T-helper 2 cell (primary cell): ENCODE results near the gene DDX24.
"Not testable (repeated sequence)": the region's sequence is repeated elsewhere in the genome, so short reads cannot be mapped to it uniquely, and the experiment has no call there.

Experiments
- DNase-seq, 5 experiments: peaks; one replicate each; pipeline versions ENCODE4 v3.0.0 to v3.0.0-alpha.2; 2012 to 2022

Gene DDX24

GRCh38 chr14:94077823-94078222 is 3.2 kb downstream of the DDX24 start:
- no peak for DNase-seq

GRCh38 chr14:94077111-94077821 is 3.7 kb downstream of the DDX24 start:
- DNase-seq = no peak

GRCh38 chr14:94075008-94075407 is 6.0 kb downstream of the DDX24 start:
- no peak for DNase-seq

DNA sequence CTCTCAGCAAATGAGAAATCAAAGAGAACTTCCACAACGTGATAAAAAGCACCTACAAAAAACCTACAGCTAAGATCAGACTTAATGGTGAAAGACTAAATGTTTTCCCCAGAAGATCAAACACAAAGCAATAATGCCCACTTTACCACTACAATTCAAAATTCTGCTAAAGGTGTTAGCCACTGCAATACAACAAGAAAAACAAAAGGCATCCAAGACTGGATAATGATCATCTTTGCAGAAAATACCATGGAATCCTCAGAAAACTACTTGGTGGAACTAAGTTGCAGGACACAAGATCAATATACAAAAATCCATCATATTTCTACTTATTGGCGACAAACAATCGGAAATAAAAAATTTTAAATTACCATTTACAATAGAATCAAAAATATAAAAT is 6.5 kb downstream of the DDX24 start:
- no peak for DNase-seq

- DNase-seq = not testable (repeated sequence)
These were observed 8.9 kb downstream of the DDX24 start for GRCh38 chr14:94072076-94072475.

DNA sequence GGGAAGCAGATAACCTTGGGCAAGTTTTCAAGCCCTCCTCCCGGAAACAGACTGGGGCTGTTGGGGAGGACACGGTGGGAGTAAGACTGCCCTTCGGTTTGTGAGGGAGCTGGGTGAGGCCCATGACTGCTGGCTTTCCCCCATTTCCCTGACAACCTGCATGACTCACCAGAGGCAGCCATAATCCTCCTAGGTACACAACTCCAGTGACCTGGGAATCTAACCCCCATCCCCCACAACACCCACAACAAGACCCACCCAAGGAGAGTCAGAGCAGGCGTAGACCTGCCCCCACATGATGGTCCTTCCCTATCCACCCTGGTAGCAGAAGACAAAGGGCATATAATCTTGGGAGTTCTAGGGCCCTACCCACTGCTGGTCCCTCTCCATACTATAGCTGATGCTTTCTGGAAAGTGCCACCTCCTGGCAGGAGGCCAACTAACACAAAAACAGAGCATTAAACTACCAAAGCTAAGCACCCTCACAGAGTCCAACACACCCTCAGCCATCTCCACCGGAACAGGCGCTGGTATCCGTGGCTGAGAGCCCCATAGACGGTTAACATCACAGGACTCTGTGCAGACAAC is 14.8 kb downstream of the DDX24 start:
- no peak for DNase-seq

DNA sequence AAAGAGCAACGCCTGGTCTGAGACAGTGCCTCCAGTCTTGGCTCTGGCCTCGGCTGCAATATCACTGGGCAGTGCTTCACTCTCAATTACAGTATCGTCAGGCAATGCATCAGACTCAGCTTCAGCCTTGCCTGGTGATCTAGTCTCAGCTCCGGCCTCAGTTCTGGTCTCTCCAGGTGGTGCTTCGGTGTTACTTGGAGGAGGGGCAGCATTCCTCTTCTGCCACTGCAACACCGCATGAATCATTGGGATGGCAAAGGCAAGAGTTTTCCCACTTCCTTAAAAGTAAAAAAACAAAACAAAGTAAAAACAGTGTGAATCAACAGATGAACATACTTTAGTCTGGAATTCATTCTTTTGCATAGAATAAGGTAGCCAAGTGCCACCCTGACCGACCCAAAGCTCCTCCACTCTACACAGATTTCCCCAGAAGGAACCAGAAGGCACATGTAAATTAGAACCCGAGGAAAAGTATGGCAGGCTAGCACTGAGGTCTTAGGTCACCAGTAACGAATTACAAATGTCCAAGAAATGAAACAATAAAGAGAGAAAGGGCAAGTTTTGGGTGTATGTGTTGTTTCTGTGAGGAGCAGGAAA is 18.6 kb downstream of the DDX24 start:
- DNase-seq = no peak

DNA sequence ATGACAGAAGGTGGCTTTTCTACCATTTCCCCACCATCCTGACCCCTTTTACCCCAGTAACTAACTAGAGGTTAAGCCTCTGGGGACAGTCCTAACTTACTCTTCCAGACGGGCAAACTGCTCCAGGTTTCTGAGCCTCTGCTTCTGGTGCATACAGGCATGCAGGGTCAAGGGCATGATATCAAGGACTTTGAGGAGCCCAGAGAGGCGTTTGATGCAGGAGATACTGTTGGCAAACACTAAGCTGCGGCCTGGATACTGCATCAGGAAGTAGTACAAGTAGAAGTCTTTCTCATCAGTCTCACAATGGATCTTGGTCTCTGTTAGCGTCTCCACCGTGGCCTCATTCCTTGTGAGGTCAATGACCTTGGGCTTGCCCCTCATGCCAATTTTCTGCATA is 21.0 kb downstream of the DDX24 start:
- DNase-seq = no peak

DNA sequence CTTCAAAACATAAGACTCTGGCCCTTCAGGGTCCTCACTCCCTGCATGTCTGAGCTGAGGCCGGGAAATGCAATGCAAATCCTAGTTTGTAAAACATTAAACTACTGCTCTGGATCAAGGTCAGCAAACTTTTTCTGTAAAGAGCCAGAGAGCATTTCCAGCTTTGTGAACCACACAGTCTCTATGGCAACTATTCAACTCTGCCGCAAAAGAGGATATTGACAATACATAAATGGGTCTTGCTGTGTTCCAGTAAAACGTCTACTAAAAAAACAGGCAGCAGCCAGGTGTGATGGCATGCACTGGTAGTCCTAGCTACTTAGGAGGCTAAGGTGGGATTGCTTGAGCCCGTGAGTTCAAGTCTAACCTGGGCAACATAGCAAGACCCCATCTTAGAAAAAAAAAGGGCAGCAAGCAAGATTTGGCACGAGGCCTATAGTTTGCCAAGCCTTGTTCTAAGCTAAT is 22.3 kb downstream of the DDX24 start:
- no peak for DNase-seq

- no peak for DNase-seq
These were observed 22.8 kb downstream of the DDX24 start for GRCh38 chr14:94058128-94058673.

DNA sequence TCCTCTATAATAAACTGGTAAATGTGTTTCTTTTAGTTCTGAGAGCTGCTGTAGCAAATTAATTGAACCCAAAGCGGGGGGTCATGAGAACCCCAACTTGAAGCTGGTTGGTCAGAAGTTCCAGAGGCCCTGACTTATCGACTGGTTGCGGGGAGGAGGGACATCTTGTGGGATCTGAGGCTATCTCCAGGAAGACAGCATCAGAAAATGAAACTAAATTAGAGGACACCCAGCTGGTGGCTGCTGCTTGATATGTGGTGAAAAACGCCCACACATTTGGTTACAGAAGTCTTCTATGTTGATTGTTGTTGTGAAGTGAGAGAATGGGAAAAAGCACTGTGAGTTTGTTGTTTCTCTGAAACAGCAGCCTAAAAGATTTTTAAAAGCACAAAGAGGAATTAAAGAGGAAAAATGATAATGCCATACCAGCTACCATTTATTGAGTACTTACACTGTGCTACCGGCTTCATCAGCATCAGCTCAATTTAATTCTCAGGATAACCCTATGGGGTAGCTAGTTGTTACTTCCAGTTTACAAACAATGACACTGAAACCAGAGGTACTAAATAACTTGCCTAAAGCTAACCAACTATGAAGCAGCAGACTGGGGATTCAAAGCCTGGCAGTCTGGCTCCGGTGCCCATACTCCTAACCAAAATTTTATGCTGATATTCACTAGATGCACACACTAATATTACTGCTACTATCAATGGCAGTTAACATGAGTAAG is 24.3 kb downstream of the DDX24 start:
- DNase-seq = peak in 2 of 5 experiments; percentile 37 to 72

DNA sequence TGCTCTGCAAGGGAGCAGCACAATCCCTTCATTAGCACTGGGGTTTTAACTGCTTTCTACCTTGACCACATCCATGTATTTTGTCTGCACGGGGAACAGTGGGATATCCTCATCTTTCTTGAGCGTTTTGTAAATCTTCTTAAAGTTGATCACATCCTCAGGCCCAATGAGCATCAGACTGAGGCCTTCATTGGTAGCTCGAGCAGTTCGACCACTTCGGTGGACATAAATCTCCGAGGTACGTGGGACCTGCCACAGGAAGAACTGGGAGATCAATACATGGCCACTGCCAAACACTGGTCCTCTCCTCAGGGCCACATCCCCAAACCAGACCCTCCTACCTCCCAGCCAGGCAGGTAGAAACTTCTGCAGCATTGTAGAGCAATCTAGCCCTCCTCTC is 26.1 kb downstream of the DDX24 start:
- DNase-seq = no peak

- DNase-seq = no peak
These were observed 26.6 kb downstream of the DDX24 start for GRCh38 chr14:94054401-94054800.

- DNase-seq = no peak
These were observed 28.3 kb downstream of the DDX24 start for GRCh38 chr14:94052662-94053061.

DNA sequence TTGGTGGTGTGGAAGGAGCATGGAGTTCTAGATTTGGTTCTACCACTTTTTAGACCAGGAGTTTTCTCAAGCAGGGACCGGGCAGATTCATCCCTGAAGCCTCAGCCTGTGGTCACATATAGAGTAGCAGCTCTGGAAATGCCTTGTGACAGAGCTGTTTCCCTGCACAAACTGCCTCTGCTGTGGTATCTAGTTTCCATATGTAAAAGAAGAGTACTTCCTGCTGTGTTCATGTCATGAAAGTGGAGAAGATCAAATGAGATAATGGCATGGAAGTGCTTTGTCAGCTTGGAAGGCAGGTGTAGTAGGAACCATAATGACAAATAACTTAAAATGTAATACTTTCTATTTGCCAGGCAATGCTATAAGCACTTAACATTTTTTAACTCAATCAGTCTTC is 28.8 kb downstream of the DDX24 start:
- peak in 1 of 5 experiments; percentile 21 for DNase-seq

GRCh38 chr14:94051779-94052178 is 29.2 kb downstream of the DDX24 start:
- DNase-seq = no peak

- DNase-seq = no peak
These were observed 29.9 kb downstream of the DDX24 start for GRCh38 chr14:94051115-94051514.

- no peak for DNase-seq
These were observed 30.6 kb downstream of the DDX24 start for GRCh38 chr14:94050231-94050880.

DNA sequence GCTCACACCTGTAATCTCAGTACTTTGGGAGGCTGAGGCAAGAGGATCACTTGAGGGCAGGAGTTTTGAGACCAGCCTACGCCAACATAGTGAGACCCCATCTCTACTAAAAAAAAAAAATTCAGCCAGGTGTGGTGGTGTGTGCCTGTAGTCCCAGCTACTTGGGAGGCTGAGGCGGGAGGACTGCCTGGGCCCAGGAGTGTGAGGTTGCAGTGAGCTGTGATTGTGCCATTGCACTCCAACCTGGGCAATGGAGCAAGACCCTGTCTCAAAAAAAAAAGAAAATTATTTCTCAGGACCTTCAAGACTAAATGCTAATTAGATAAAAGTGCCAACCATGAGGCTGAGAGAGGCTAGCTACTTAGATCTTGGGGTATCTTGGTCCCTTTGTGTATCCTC is 31.4 kb downstream of the DDX24 start:
- no peak for DNase-seq

DNA sequence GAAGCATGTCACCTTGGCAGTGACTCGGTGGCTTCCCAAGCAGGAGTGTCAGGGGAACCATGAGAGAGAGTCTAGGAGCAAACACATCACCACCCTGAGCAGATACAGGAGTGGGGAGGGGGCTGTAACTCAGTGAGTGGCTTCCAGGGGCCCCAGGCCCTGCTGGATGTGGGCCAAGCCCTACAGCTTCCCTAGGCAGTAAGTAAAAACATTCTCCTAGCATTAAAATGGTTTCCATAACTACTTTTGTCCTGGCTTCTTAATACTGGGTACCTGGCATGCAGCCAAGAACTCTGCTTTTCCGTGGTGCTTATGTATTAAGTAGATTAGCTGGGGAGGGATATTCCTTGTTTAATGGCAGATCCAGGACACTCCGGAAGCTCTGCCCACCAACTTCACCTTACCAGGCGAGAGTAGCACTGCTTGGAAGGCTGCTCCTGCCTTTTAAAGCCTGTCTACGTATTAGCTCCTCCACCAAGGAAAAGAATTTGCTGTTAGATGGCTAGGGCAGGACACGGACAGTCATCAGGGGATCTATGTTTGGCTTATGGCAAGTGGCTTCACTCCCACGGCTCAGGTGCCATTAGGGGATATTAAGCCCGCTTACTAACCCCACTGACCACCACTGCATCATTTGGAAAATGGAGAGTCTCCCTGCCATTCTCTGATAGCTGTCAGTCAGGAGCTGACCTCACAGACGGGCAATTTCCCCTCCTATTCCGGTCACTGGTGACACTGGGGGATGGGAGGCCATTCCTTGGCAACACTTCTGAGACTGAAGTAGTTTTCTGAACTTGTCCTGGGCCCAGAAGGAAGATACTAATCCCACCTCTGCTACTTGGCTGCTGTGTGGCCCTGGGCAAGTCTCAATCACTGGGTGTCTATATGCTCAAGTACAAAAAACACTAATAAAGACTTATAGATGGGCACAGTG is 32.0 kb downstream of the DDX24 start:
- DNase-seq = no peak

- no peak for DNase-seq
These were observed 33.4 kb downstream of the DDX24 start for GRCh38 chr14:94047581-94047980.
